HTERT RPE-1 (cell line): Measurements from ENCODE around the gene POLR2C.
"Not testable (repeated sequence)": the region's sequence is repeated elsewhere in the genome, so short reads cannot be mapped to it uniquely, and the experiment has no call there.

Experiments
- in situ Hi-C: fragments of 300-500 bp; cut with MboI; formaldehyde crosslinking; loops from 4 replicates; pipeline ENCODE4 v1.14.3; 2020; ENCODE audit warnings: low sequenced_read_pairs

The POLR2C gene

DNA sequence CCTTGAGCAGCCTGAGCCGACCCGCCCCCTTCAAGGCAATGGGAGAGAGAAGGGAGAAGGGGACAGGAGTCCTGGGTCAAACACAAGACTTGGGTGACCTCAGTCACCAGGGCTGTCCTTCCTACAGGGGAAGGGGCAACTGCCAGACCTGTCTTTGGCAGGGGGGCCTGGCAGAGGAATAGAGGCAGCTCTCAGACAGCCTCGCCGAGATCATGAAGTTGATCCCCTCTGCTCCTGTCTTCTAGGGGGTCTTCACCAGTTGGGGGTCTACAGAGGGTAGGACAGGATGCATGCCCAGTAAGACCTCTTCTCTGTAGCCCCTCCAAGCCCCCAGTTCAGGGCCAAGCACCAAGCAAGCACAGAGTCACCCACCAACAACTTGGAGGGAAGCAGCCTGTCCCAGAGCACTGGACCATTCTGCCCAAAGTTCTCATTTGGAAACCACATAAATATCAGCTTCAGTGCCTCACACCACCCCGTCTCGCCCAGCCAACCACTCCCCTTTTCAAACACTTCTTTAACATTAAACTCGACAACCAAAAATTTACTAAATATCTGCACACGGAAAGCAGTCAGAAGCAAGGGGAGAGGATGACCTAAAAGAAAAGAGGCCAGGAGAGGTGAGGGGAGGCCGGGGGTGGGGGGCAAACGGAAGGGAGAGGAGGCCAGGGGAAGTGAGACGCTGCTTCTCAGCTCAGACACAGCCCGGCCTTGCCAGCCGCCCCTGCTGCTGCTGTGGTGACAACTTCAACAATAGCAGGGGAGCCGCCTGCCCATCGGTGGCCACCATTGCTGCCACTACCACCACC lies 16.1 kb downstream of the POLR2C start:
- in situ Hi-C loops: no loop called here

DNA sequence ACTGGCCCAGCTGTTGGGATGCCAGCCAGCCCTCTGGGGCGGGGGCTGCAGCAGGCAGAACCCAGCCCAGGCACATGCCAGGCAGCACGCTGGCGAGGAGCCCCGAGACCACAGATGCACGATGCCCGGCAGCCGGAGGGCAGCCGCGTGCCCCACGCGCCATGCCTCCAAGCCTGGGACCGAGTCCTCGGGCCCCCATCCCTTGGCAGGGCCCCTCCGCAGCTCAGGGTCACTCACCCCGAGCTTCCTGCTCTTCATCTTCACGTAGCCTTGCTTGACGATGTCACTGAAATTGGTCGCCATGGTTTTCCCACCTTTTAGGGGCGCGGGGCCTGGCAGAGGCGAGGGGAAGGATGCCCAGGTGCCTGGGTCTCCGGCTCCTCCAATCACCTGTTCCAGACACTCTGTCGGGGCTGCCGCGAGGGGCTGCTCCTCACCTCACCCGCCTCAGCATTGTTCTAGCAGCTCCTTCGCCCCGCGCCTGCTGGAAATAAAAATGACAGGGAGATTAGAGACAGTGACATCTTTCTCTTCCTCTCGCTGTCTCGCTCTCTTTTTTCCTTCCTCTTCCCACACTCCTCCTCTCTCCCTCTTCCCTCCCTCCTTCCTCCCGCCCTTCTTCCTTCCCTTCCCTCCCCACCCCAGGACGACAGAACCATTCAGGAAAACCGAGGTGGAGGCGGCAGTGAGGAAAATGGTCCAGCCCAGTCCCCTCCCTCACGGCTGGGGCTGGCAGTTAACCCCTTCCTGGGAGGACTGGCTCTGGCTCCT lies 16.9 kb downstream of the POLR2C start:
- in situ Hi-C loops: no loop called here

DNA sequence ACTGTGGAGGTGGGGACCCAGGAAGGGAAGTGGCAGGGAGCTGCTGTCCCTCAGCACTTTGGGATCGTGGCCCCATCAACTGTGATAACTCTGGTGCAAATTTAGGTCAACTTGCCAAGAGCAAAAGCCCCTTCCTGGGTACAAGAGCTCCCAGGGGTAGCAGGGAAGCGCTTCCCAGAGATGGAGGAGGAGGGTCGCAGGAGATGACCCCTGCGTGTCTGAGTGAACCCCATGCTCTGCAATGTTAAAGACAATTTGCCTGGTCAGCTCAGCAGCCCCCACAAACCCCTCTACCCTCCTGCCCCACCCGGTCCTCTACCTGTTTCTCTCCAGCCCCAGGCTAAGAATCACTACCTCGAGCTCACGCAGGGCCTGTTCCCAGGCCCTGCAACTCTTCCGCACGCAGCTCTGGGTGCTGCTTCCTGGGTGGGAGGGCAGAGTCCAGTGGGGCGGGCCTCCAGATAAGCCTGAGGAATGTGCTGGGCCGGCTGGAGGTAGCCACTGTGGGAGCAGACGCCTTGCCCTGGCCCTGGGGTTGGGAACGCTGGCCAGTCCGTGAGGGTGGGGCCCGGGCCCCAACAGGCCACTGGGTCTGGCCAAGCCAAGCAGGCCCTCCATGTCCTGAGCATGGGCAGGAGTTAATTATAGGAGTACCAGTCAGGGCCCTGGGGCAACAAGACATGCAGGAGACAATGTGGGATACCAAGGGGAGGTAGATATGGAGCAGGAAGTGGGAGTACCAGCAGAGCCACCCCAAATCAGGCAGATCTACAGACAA lies 17.7 kb downstream of the POLR2C start:
- in situ Hi-C loops: no loop called here

DNA sequence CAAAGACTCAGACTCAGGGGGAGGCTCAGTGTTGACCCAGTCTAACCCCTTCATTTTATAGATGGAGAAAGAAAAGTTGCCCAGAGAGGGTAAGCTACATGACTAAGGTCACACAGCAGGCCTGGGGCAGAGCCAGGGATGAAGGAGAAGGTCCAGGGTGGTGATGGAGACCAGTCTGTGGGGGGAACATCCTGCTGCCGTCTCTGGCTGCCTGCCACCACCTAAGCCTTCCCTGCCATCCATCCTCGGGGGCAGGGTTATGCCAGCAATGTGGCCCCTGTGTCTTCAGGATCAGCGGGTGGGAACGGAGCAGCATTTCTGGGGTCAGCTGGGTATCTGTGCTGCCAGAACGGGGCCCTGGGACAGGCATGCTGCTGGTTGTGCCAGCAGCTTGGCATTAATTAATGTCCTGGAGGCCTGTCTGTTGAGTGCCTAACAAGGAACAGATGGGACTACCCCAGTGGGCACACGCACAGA lies 18.3 kb downstream of the POLR2C start:
- in situ Hi-C loops: no loop called here

DNA sequence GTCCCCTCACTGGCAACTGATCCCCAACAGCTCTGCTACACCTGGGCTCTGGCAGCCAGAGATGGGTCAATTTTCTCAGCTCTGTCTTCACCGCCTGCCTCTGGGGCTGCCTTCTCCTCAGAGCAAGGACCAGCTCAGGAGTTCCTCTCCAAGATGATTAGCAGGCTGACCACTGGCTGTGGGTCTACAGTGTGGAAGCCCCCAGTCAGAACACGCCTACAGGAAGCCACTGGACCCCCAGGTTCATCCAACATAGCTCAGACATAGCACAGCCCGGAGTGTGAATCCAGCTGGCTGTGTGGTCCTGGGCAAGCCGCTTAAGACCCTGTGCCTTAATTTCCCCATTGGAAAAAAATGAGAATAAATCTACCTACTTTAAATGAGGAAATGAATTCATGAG lies 18.9 kb downstream of the POLR2C start:
- in situ Hi-C loops: no loop called here

DNA sequence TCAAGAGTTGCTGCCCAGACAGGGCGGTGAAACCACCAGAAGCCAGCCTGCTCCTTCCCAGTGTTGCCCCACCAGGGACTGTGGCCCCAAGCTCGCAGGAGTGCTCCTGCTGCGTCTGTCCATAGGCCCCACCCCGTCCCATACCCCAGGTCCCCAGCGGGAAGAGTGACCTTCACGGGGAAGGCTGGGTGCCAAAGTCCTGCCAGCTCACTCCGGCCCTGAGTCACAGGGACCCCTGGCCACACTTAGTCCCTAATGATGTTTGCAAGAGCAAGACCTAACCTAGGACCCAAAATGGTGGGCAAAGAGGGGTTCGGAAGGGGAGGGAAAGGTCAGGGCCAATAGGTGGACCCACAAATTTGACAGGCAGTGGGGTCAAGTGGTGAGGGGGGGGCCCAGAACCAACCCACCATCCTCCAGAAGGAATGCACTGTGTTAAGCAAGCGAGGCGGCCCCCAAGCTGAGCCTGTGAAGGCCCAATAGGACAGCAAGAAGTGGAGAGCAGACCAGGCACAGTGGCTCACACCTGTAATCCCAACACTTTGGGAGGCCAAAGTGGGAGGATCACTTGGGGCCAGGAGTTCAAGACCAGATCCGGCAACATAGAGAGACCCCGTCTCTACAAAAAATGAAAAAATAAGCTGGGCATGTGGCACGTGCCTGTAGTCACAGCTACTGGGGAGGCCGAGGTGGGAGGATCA lies 20.5 kb downstream of the POLR2C start:
- in situ Hi-C loops: no loop called here

DNA sequence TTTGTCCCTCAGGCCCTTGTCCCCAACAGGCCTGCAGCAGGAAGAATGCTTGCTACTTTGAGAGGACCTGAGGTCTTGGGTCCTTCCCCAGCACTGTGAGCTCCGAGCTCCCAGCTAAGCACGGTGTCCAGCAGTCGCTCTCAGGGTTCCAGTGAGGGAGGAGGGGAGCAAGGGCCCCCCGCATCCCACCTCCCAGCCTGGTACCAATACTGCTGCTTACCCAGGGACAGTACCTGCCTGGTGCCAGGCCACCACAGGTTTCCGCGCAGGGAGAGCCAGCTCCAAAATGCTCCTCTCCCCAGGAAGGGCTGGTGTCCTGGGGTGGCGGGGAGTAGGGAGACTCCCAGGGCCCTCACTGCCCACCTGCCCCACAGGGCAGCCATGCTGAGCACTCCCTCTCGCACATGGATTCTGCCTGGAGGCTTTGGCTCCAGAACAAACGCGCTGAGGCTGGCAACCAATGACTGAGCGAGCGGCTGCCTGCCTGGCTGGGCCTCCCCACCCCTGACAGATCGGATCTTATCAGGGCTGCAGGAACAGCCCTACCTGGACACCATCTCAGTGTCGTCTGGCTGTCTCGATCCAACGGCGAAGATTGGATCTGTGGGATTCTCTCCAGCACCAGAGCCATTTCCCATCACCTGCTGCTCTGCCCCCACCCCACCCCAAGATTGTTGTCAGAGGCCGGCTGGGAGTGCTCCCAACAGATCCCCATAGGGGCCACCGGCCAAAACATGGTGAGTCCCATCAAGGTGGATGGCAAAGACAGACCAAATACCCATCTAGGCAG lies 21.4 kb downstream of the POLR2C start:
- in situ Hi-C loops: no loop called here

DNA sequence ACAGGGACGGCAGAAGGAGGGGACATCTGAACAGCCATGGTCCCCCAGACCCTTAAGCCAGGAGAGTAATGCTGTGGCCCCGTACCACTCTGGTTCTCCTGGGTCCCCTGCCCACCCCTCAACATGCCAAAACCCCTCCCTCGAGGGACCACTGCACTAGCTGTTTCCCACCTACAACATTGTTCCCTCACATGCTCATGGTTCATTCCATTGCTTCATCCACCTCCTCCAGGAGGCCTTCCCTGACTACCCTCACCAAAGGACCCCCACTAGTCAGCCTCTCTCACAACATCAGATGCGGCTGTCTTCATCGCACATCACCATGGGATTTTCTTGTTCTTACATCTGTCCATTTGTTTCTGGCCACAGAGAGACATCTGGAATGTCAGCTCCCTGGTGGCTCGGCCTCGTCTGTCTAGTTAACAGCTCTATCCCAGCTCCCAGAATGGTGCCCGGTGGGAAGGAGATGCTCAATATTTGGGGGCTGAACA lies 22.1 kb downstream of the POLR2C start:
- in situ Hi-C loops: no loop called here

DNA sequence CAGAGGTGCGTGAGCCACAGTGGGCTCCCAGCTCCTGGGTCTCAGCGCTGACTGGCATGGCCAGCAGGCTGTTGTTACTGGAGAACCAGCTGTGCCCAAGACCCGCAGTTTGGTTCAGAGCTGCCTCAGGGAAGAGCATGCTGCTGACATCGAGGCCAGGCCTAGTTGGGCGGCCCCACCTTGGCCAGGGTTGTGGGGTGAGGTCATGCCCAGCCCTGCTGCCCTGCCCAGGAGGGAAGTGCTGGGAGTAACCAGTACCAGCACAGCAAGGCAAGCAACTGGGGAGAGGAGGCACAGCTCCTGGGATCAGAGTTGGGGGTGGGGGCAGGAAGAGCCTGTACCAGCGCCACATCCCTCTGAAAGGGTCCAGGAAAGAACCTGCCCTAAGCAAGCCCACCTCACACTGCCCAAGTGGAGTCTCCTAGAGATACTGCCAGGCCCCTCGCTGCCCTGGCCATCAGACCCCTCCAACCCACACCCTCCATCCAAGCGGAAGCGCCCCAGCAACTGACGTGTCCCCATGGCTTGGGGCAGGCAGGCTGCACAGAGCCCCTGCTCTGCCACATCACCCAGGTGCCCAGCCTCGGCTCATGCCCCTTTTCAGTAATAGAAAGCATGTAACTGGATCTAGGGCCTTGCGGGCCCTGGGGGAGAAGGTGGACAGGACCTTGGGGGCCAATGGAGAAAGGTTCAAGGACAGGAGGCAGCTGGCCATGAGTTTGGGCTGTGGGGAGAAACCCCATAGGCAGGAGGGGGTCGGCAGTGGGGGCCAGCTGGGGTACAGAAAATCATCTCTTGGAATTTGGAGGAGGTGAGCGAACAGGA lies 22.8 kb downstream of the POLR2C start:
- in situ Hi-C loops: no loop called here

DNA sequence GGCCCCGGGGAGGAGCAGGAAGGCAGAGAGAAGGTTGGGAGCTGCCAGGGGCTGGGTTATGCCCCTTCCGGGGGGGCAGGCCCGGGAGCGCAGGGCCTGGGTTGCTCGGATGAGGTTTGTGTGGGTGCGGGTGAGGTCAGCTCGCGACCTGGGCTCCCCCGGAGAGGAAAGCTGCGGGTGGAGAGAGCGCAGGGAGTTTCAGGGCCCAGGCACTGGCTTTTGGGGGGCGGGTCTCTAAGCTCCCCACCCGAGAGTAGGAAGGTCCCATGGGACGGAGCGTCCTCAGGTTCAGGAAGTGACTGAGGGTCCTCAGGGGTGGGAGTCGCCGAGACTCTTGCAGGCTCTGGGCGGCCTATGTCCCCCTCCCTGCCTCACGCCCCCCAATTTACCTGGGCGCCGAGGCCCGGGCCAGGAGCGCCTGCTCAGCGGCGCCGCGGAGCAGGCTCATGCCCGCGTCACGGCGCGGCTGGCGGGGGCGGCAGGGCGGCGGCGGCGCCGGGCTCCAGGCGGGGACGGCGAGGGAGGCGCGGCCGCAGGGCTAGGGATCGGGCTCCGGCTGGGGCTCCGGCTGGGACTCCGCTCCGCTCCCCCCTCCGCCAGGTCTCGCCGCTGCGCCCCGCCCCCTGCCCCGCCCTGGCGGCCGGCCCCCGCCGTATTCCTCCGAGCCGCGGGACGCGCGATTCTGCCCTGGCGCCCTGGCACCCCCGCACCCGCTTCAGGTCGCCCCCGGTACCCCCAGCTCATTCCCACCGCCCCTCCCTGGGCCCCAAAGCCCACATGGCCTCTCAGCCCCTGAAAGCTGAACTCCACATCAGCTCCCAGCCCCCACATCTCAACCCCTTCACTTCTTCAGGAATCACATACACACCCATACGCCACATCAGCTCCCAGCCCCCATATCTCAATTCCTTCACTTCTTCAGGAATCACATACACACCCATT lies 23.7 kb downstream of the POLR2C start, which contains the start of gene DOK4:
DOK4 (minus strand) TSS at position 578 of the 942 bp plus-strand sequence. CDS start 6,986 bp downstream, outside the sequence.
- in situ Hi-C loops: no loop called here

DNA sequence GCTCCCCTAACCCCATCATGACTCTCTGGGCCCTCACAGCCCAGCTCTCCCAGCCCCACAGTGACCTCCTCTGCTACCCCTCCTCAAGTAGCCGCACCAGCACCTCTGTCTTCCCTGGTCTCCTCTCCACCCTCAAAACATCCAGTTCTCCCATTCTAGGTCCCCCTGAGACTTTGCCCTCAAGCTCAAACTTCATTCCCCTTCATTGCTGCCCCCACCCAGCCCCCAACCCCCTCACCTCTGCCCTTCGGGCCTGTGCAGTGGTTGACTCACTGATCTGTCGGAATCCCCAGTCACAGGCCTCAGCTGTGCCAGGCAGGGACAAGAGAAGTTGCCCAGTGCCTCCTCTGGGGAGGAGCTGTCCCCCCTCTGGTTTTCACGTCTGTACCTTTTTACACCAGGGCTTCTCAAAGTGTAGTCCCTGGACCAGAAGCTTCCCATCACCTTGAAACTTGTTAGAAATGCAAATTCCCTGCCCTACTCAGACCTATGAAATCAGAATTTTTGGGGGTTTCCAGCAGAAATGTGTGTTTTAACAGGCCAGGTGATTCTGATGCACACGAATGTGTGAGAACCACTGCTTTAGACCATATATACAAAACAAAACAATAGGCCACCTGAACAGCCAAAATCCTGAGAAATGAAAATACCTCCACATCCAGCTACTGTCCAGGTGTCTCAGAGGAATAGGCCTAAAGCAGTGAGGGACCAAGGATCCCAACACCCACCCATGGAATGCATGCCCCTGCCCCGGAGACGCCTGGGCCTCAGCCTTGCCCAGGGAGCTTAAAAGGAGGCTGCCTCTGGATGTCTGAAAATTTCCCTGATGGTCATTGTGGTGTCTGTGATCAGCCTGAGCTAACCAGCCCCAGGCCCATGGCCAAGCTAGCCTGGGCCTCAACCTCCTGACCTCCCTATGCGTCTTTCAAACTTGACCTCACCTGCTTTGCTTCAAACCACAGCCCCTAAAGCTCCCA lies 24.7 kb downstream of the POLR2C start:
- in situ Hi-C loops: no loop called here

DNA sequence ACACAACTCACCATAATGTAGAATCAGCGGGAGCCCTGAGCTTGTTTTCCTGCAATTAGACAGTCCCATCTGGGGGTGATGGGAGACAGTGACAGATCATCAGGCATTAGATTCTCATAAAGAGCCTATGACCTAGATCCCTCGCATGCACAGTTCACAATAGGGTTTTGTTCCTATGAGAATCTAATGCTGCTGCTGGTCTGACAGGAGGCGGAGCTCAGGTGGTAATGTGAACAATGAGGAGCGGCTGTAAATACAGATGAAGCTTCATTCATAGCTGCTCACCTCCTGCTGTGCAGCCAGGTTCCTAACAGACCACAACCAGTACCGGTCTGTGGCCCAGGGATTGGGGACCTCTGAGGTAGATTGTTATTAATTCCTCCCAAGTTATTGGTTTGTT lies 26.8 kb downstream of the POLR2C start:
- in situ Hi-C loops: no loop called here

DNA sequence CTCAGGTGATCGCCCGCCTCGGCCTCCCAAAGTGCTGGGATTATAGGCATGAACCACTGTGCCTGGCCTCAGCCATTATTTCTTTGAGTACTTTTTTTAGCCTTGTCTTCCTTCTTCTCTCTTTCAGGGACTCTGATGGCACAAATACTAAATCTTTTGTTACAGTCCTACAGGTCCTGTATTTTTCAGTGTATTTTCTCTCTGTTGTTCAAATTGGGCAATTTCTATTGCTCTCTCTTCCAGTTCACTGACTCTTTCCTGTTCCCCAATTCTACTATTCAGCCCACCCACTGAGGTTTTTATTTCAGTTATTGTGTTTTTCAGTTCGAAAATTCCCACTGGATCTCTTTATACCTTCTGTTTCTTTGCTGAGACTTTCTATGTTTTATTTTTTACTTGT lies 31.3 kb downstream of the POLR2C start:
- in situ Hi-C loops: no loop called here

DNA sequence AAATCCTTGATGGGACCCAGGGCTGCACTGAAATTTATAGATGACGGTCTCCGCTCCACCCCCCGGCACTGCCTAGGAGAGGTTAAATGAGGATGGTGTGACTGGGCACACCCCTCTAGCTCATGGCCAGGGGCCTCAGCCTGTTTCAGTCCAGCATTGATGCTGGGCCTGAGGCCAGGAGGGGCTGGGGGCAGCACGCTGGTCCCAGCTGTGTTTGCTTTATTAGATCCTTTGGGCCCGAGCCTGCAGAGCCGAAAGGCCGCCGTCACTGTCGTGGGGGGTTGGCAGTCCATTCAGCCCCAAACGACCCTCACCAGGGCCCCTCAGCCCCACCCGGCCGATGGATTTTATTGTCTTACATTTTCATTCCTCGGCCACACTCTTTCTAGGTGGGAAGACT lies 34.6 kb downstream of the POLR2C start:
- in situ Hi-C loops: no loop called here

DNA sequence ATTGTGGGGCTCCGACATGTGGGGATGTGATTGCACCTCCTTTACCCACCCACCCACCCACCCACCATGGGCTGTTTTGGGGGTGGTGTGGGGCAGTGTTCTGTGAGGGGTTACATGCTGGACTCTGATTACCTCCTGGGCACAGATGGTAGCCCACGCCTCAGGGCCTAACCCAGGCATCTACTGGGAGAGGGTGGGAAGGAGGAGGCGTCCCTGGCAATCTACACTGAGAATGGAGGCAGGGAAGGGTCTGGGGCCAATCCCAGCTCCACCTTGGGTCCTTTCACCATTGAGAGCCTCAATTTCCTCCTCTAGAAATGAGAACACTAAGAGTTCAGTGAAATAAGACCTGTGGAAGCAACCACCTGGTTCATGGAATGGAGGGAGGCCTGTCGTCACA lies 35.6 kb downstream of the POLR2C start:
- in situ Hi-C loops: no loop called here

DNA sequence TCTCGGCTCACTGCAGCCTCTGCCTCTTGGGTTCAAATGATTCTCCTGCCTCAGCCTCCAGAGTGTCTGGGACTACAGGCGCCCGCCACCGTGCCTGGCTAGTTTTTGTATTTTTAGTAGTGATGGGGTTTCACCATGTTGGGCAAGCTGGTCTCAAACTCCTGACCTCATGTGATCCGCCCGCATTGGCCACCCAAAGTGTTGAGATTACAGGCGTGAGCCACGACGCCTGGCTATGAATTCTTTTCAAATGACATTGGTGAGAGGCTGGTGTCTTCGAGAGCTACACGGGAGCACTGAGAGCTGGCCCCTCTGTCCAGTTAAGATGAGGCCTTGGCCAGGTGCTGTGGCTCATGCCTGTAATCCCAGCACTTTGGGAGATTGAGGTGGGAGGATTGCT lies 37.5 kb downstream of the POLR2C start:
- in situ Hi-C loops: not testable (repeated sequence)
